Esophagus squamous epithelium (tissue), 4 donors: ENCODE data around the gene A3GALT2.

Experiments used
- CTCF ChIP-seq, 6 experiments: fragments of 450-650 bp in 4 of 6; fragments of 200-600 bp in 2 of 6; sonication (generic) in 2 of 6; IDR thresholded peaks; one replicate each; pipeline ENCODE4 v1.5.1; 2016 to 2019; ENCODE audit warnings: antibody characterized with exemption in 6 of 6, mild to moderate bottlenecking in 4 of 6, moderate library complexity in 4 of 6
- POLR2A ChIP-seq, 4 donors: fragments of 450-650 bp; IDR thresholded peaks; one replicate each; pipeline ENCODE4 v1.6.1; 2017; ENCODE audit warnings: antibody characterized with exemption in 4 of 4, mild to moderate bottlenecking in 4 of 4, moderate library complexity in 3 of 4

GRCh38 chr1:33317946-33318345, 3.0 kb downstream of the A3GALT2 start:
- TF ChIP-seq CTCF (IDR thresholded peaks at IDR 0.05) (no peak), POLR2A (IDR thresholded peaks at IDR 0.05) (no peak)
